ENCODE results near the gene TMEM8B.

DNA sequence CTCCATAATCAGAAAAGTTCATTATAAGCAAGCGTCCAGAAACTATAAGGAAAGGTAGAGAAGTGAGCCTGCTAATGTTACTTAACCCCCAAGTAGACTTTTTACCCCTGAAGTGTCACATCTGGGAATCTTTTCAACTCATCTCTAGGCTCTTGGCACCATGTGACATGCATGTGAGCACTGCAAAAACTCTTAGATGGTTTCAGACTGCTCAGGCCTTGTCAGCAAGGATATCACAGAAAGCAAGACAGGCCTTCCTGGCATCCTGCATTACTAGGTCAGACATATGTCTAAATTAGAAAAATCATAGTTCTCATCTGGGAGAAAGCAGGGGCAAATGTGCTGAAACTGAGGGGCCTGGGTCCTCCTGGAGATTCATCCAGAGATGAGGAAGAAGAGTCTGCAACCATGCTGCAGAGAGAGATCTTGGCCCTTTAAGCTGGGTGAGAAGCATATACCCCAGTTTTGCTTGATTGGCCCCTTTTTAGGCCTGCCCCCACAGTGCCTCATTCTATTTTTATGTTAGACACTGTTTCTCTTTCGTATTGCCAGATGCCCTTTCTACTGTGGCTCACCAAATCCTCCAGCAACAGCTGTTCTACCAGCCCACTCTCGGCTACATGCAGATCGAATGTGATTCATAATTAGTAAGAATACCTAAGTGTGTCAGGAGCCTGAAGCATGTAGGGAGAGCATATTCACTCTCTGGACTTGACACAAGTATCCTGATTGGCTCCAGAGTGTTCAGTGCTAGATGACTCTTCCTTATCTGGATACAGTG, 19.0 kb downstream of the TMEM8B start:
- TF ChIP-seq, protein P1, sequence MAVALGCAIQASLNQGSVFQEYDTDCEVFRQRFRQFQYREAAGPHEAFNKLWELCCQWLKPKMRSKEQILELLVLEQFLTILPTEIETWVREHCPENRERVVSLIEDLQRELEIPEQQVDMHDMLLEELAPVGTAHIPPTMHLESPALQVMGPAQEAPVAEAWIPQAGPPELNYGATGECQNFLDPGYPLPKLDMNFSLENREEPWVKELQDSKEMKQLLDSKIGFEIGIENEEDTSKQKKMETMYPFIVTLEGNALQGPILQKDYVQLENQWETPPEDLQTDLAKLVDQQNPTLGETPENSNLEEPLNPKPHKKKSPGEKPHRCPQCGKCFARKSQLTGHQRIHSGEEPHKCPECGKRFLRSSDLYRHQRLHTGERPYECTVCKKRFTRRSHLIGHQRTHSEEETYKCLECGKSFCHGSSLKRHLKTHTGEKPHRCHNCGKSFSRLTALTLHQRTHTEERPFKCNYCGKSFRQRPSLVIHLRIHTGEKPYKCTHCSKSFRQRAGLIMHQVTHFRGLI (CRISPR knock-in tag; IDR thresholded peaks at IDR 0.05), result no peak
- TF ChIP-seq POLR2AphosphoS5 (IDR thresholded peaks at IDR 0.05; ENCODE audit: control insufficient read depth, insufficient read depth, low read depth, low read length) (no peak), JUNB (CRISPR knock-in tag; conservative IDR thresholded peaks at IDR 0.05) (no peak), NFE2L1 (tag; IDR thresholded peaks at IDR 0.05; ENCODE audit: borderline replicate concordance, low read depth) (no peak), NR3C1 (CRISPR knock-in tag; IDR thresholded peaks at IDR 0.05) (no peak), POLR2A (conservative IDR thresholded peaks at IDR 0.05) (no peak), MTA3 (IDR thresholded peaks at IDR 0.05; ENCODE audit: borderline replicate concordance) (no peak), EZH2 (IDR thresholded peaks at IDR 0.05; ENCODE audit: borderline replicate concordance, low read depth, low read length) (no peak)
- TF ChIP-seq, protein P2, sequence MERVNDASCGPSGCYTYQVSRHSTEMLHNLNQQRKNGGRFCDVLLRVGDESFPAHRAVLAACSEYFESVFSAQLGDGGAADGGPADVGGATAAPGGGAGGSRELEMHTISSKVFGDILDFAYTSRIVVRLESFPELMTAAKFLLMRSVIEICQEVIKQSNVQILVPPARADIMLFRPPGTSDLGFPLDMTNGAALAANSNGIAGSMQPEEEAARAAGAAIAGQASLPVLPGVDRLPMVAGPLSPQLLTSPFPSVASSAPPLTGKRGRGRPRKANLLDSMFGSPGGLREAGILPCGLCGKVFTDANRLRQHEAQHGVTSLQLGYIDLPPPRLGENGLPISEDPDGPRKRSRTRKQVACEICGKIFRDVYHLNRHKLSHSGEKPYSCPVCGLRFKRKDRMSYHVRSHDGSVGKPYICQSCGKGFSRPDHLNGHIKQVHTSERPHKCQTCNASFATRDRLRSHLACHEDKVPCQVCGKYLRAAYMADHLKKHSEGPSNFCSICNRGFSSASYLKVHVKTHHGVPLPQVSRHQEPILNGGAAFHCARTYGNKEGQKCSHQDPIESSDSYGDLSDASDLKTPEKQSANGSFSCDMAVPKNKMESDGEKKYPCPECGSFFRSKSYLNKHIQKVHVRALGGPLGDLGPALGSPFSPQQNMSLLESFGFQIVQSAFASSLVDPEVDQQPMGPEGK (CRISPR knock-in tag; IDR thresholded peaks at IDR 0.05; ENCODE audit: borderline replicate concordance), result no peak
